Measurements from ENCODE around the gene RNH1. TPM values are rescaled to one million over a fixed set of nuclear protein-coding genes. Genes with fewer than 3 reads are reported as not detected.

Gene RNH1
- total RNA-seq, 1 experiment from 2014 or later: 60.0 TPM

DNA sequence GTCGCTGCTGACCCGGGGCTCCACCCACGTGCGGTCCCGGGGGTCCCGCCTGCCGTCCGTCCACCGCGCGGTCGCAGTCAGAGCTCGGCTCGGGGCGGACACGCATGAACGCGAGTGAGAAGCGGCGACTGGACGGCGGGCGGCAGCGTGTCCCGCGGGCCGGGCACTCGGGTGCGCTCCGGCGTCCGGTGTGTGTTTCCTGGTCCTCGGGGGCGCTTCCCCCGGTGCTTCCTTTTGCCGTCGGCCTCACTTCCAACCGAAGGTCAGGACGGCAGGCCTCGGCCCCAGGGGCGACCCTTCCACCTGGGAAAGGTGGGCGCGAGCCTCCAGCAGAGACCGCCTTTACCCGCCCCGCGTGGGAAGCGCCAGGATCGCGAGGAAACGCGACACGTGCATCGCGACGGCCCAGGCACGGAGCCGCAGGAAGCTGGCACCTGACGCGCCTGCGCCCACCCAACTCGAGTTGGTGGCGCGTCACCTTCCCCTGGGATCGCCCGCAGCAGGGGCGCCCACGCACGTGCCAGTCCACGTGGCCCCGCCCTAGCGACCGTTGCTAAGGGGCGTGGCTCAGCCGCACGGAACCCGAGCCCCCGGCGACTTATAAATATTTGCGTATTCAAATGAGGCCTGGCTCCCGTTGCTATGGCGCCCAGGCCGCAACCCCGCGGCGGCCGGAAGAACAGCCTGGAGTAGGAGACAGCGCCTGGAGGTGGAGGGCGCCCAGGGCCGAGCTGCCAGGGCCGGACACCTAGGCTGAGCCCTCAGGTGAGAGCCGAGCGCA lies 30.0 kb upstream of the RNH1 start, which contains the start of gene LRRC56:
LRRC56 (plus strand) TSS at position 687 of the 781 bp plus-strand sequence. CDS start 3,158 bp downstream, outside the sequence.
- no peak within 1 kb of the TSS for H3K9ac ChIP-seq (ENCODE audit: extremely low read depth, insufficient read length, low read length)

More for the DNA sequence above, 30.0 kb upstream of the RNH1 start, which contains the start of gene LRRC56:
- H3K36me3 Mint-ChIP-seq (ENCODE audit: insufficient read depth in 1 of 3, low read depth in 3 of 3): peaks cover 2 to 13% (median 5%) of the 10 kb centered on the region in 3 experiments; a peak in 5 of 7 replicates
- no peak within 1 kb of the TSS for H4K91ac ChIP-seq (ENCODE audit: insufficient read length, low read depth, low read length)
- peaks cover 0 to 2% of the 10 kb centered on the region in 2 experiments; a peak in 1 of 5 replicates for H3K9me3 Mint-ChIP-seq
- peak; percentile 89 for DNase-seq
- H3K56ac ChIP-seq (ENCODE audit: insufficient read length, low read depth, low read length): no peak within 1 kb of the TSS
- H3K27ac ChIP-seq (ENCODE audit: insufficient read length, low read depth, low read length): no peak within 1 kb of the TSS
- H2BK15ac ChIP-seq (ENCODE audit: low read depth, low read length): no peak within 1 kb of the TSS
- H3K4me1 Mint-ChIP-seq: peaks cover 6 to 11% of the 10 kb centered on the region in 2 experiments; a peak in 2 of 4 replicates
- H4K8ac ChIP-seq (replicated peaks; ENCODE audit: insufficient read length, low read depth, low read length): no peak within 1 kb of the TSS
- H3K14ac ChIP-seq (ENCODE audit: insufficient read depth, low read length): peak within 1 kb of the TSS; percentile 89
- peak within 1 kb of the TSS; percentile 41 for H3K4me2 ChIP-seq (ENCODE audit: insufficient read depth, insufficient read length, low read length)
- H3K4me3 Mint-ChIP-seq: peak within 1 kb of the TSS; percentile 76 to 94
- H2BK120ac ChIP-seq (ENCODE audit: low read depth, low read length, poor library complexity, severe bottlenecking): no peak within 1 kb of the TSS
- no peaks in the 10 kb centered on the region for H3K27me3 ChIP-seq (ENCODE audit: insufficient read depth, low read length)
- H3K27ac Mint-ChIP-seq: no peak within 1 kb of the TSS
- peak within 1 kb of the TSS; percentile 55 for H3K18ac ChIP-seq (ENCODE audit: insufficient read length, low read depth, low read length)
- no peak within 1 kb of the TSS for H4K5ac ChIP-seq (ENCODE audit: insufficient read length, low read depth, low read length)
- H3K4ac ChIP-seq (ENCODE audit: low read depth, low read length): no peak within 1 kb of the TSS
- TF ChIP-seq, protein P1, sequence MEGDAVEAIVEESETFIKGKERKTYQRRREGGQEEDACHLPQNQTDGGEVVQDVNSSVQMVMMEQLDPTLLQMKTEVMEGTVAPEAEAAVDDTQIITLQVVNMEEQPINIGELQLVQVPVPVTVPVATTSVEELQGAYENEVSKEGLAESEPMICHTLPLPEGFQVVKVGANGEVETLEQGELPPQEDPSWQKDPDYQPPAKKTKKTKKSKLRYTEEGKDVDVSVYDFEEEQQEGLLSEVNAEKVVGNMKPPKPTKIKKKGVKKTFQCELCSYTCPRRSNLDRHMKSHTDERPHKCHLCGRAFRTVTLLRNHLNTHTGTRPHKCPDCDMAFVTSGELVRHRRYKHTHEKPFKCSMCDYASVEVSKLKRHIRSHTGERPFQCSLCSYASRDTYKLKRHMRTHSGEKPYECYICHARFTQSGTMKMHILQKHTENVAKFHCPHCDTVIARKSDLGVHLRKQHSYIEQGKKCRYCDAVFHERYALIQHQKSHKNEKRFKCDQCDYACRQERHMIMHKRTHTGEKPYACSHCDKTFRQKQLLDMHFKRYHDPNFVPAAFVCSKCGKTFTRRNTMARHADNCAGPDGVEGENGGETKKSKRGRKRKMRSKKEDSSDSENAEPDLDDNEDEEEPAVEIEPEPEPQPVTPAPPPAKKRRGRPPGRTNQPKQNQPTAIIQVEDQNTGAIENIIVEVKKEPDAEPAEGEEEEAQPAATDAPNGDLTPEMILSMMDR (conservative IDR thresholded peaks at IDR 0.05): no peak
- H3T11ph ChIP-seq (ENCODE audit: low read length): no peak within 1 kb of the TSS
- H3K27me3 Mint-ChIP-seq (ENCODE audit: low read depth): peaks cover 16% of the 10 kb centered on the region
- H3K23ac ChIP-seq (ENCODE audit: insufficient read length, low read depth, low read length): no peak within 1 kb of the TSS
- H4K20me1 ChIP-seq (ENCODE audit: control insufficient read depth, insufficient read depth, insufficient read length): no peaks in the 10 kb centered on the region
- no peak within 1 kb of the TSS for H2AK5ac ChIP-seq (ENCODE audit: insufficient read length, low read length)
- H3K4me1 ChIP-seq (ENCODE audit: insufficient read depth, low read length): no peaks in the 10 kb centered on the region
- no peak within 1 kb of the TSS for H2BK20ac ChIP-seq (ENCODE audit: low read depth, low read length, poor library complexity, severe bottlenecking)
- H2AFZ ChIP-seq (ENCODE audit: low read length): no peak within 1 kb of the TSS
- no peak within 1 kb of the TSS for H2BK5ac ChIP-seq (ENCODE audit: insufficient read length, low read length)
- no CpG with 5 or more reads among the region's 93 CpGs for WGBS (ENCODE audit: extremely low coverage, insufficient read length, low lambda C conversion rate)
- H3K23me2 ChIP-seq (ENCODE audit: insufficient read length, low read depth, low read length, poor library complexity, severe bottlenecking): peaks cover 19% of the 10 kb centered on the region
- no peaks in the 10 kb centered on the region for H3K9me3 ChIP-seq (ENCODE audit: control insufficient read depth, low read depth, low read length)
- H2BK12ac ChIP-seq (ENCODE audit: insufficient read length, low read depth, low read length): no peak within 1 kb of the TSS
- H3K79me2 ChIP-seq (ENCODE audit: insufficient read depth, low read length): no peaks in the 10 kb centered on the region
- H3K79me1 ChIP-seq (ENCODE audit: insufficient read depth, low read depth, low read length, poor library complexity, severe bottlenecking): no peaks in the 10 kb centered on the region
